Duodenal mucosa (tissue), 2 donors: ENCODE data around the gene MR1.

ENCODE experiments used
- H3K27ac ChIP-seq: one replicate; pipeline ENCODE4 v1.7.0; 2013; ENCODE audit warnings: low read depth, low read length
- H3K27me3 ChIP-seq, 2 donors: one replicate each; pipeline ENCODE4 v1.7.0; 2013; ENCODE audit warnings: low read length in 2 of 2, control low read depth in 1 of 2; ENCODE audit not compliant: insufficient read depth in 2 of 2, control insufficient read depth in 1 of 2
- H3K36me3 ChIP-seq, 2 donors: one replicate each; pipeline ENCODE4 v1.7.0; 2013; ENCODE audit warnings: low read length in 2 of 2, control low read depth in 1 of 2; ENCODE audit not compliant: insufficient read depth in 2 of 2, control insufficient read depth in 1 of 2
- H3K4me1 ChIP-seq, 2 donors: one replicate each; pipeline ENCODE4 v1.7.0; 2013; ENCODE audit warnings: low read length in 2 of 2, control low read depth in 1 of 2; ENCODE audit not compliant: insufficient read depth in 2 of 2, control insufficient read depth in 1 of 2
- H3K4me3 ChIP-seq, 2 donors: one replicate each; pipeline ENCODE4 v1.7.0; 2013; ENCODE audit warnings: low read length in 2 of 2, low read depth in 1 of 2
- H3K9ac ChIP-seq, 2 donors: one replicate each; pipeline ENCODE4 v1.7.0; 2013; ENCODE audit warnings: low read length in 2 of 2, low read depth in 1 of 2
- H3K9me3 ChIP-seq, 2 donors: one replicate each; pipeline ENCODE4 v1.7.0; 2013; ENCODE audit warnings: low read length in 2 of 2, control low read depth in 1 of 2; ENCODE audit not compliant: control insufficient read depth in 1 of 2

Gene MR1

GRCh38 chr1:181013144-181013543 is 20.6 kb upstream of the MR1 start:
- Histone ChIP-seq H3K27ac (no peak overlapping the region), H3K9ac (no peak overlapping the region), H3K36me3 (no peaks in the 10 kb centered on the region), H3K27me3 (no peaks in the 10 kb centered on the region), H3K4me3 (no peak overlapping the region), H3K4me1 (peaks cover 8 to 17% of the 10 kb centered on the region in 2 donors), H3K9me3 (no peaks in the 10 kb centered on the region)

GRCh38 chr1:181014477-181015250 is 19.1 kb upstream of the MR1 start:
- Histone ChIP-seq H3K9me3 (no peaks in the 10 kb centered on the region), H3K27ac (no peak overlapping the region), H3K4me3 (no peak overlapping the region), H3K27me3 (no peaks in the 10 kb centered on the region), H3K4me1 (peaks cover 14 to 28% of the 10 kb centered on the region in 2 donors), H3K9ac (no peak overlapping the region), H3K36me3 (no peaks in the 10 kb centered on the region)

GRCh38 chr1:181015251-181015615 is 18.6 kb upstream of the MR1 start:
- H3K36me3 ChIP-seq: no peaks in the 10 kb centered on the region
- H3K4me3 ChIP-seq: no peak overlapping the region
- H3K9me3 ChIP-seq: no peaks in the 10 kb centered on the region
- H3K4me1 ChIP-seq: peaks cover 14 to 28% of the 10 kb centered on the region in 2 donors
- no peak overlapping the region for H3K27ac ChIP-seq
- no peaks in the 10 kb centered on the region for H3K27me3 ChIP-seq
- H3K9ac ChIP-seq: no peak overlapping the region

GRCh38 chr1:181016563-181016962 is 17.2 kb upstream of the MR1 start:
- peaks cover 28% of the 10 kb centered on the region in 2 donors for H3K4me1 ChIP-seq

GRCh38 chr1:181018901-181019681 is 14.7 kb upstream of the MR1 start:
- no peak overlapping the region for H3K27ac ChIP-seq
- H3K36me3 ChIP-seq: no peaks in the 10 kb centered on the region
- H3K4me1 ChIP-seq: peaks cover 25 to 26% of the 10 kb centered on the region in 2 donors
- H3K9me3 ChIP-seq: no peaks in the 10 kb centered on the region
- no peak overlapping the region for H3K4me3 ChIP-seq
- no peaks in the 10 kb centered on the region for H3K27me3 ChIP-seq
- no peak overlapping the region for H3K9ac ChIP-seq

More at GRCh38 chr1:181016563-181016962, 17.2 kb upstream of the MR1 start:
- Histone ChIP-seq H3K36me3 (no peaks in the 10 kb centered on the region), H3K27me3 (no peaks in the 10 kb centered on the region), H3K9me3 (no peaks in the 10 kb centered on the region), H3K4me3 (no peak overlapping the region), H3K9ac (no peak overlapping the region), H3K27ac (no peak overlapping the region)

- Histone ChIP-seq H3K4me3 (peak overlapping the region; percentile 94 to 96), H3K36me3 (no peaks in the 10 kb centered on the region), H3K4me1 (peaks cover 25 to 26% of the 10 kb centered on the region in 2 donors), H3K9ac (peak overlapping the region; percentile 79 to 91), H3K9me3 (no peaks in the 10 kb centered on the region), H3K27me3 (no peaks in the 10 kb centered on the region), H3K27ac (no peak overlapping the region)
These were observed 12.6 kb upstream of the MR1 start for GRCh38 chr1:181021159-181021558.

GRCh38 chr1:181021811-181022434 is 11.9 kb upstream of the MR1 start:
- peak overlapping the region; percentile 79 to 91 for H3K9ac ChIP-seq
- no peaks in the 10 kb centered on the region for H3K9me3 ChIP-seq
- H3K4me1 ChIP-seq: peaks cover 25 to 26% of the 10 kb centered on the region in 2 donors
- H3K27me3 ChIP-seq: no peaks in the 10 kb centered on the region
- peak overlapping the region; percentile 79 for H3K27ac ChIP-seq
- peak overlapping the region; percentile 94 to 96 for H3K4me3 ChIP-seq
- H3K36me3 ChIP-seq: no peaks in the 10 kb centered on the region

- Histone ChIP-seq H3K4me3 (peak overlapping the region; percentile 52 to 96), H3K9me3 (no peaks in the 10 kb centered on the region), H3K4me1 (peaks cover 19 to 22% of the 10 kb centered on the region in 2 donors), H3K27ac (no peak overlapping the region), H3K9ac (no peak overlapping the region), H3K27me3 (no peaks in the 10 kb centered on the region), H3K36me3 (no peaks in the 10 kb centered on the region)
These were observed 10.3 kb upstream of the MR1 start for GRCh38 chr1:181023265-181024057.

GRCh38 chr1:181028196-181028595 is 5.6 kb upstream of the MR1 start:
- Histone ChIP-seq H3K4me3 (no peak overlapping the region), H3K27ac (no peak overlapping the region), H3K9me3 (no peaks in the 10 kb centered on the region), H3K36me3 (no peaks in the 10 kb centered on the region), H3K27me3 (no peaks in the 10 kb centered on the region), H3K9ac (no peak overlapping the region), H3K4me1 (peaks cover 3 to 4% of the 10 kb centered on the region in 2 donors)
